Fibroblast of villous mesenchyme (primary cell): ENCODE measurements around the gene TMPRSS6. TPM values are rescaled to one million over a fixed set of nuclear protein-coding genes. Genes with fewer than 3 reads are reported as not detected.

ENCODE experiments used
- DNase-seq: peaks from one replicate; pipeline ENCODE4 v3.0.0-alpha.2; 2010; ENCODE audit warnings: low read depth
- H3K4me3 ChIP-seq: 2 replicates; pipeline ENCODE4 v1.5.1; 2011; ENCODE audit warnings: low read depth, mild to moderate bottlenecking, low read length
- CTCF ChIP-seq: IDR thresholded peaks from 2 replicates; pipeline ENCODE4 v1.5.1; 2012; ENCODE audit warnings: low read depth, mild to moderate bottlenecking, low read length; ENCODE audit not compliant: insufficient read depth
- total RNA-seq: library from RNA; depleted of rRNA; stranded (reverse); fragments of >200 nt; gene quantifications from 2 replicates; pipeline ENCODE4 v1.2.3, GENCODE V29; 2012

TMPRSS6 gene
- not detected in 2 replicates for total RNA-seq

DNA sequence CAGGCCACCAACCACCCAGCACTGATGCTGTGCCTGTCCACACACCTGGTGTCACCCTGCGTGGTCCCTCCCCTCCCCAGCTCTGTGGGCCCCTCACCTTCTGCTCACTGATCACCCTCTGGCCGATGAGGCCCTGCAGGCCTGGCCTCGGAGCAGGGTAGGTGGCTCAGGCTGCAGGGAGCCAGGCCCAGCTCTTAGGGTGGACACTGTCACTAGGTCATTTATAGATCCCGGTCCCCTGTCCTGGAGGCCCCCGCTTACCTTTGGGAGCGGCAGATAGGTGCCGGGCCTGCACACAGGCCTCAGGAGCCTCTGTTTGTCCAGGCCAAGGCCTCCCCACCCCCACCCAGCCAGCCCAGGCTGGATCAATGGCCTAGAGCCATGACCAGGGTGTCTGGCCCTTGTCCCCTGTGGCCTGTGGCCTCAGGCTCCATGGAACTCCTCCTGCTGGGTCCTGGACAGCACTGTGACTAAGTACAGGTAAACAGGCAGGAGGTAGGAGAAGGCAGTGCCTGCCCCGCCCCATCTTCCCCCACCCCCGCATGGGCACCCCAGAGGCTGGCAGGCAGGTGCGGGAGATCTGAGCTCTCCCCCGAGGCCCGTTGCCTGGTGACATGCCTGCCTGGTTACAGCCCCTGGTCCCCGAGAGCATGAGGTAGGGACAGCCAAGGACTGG, at the start of gene TMPRSS6:
Gene TMPRSS6, minus strand, starts transcription at position 472 of the 676 bp plus-strand sequence. CDS start 6,296 bp downstream, outside the sequence.
- no peak within 1 kb of the TSS for H3K4me3 ChIP-seq
- DNase-seq: no peak
- no peak for TF ChIP-seq CTCF

- no peak for DNase-seq
- H3K4me3 ChIP-seq: no peak overlapping the region
- TF ChIP-seq CTCF: no peak
These were observed 49.4 kb upstream of the TMPRSS6 start for GRCh38 chr22:37158963-37159290.

GRCh38 chr22:37157516-37158285, 48.2 kb upstream of the TMPRSS6 start:
- DNase-seq: no peak
- TF ChIP-seq CTCF: no peak
- no peak overlapping the region for H3K4me3 ChIP-seq

DNA sequence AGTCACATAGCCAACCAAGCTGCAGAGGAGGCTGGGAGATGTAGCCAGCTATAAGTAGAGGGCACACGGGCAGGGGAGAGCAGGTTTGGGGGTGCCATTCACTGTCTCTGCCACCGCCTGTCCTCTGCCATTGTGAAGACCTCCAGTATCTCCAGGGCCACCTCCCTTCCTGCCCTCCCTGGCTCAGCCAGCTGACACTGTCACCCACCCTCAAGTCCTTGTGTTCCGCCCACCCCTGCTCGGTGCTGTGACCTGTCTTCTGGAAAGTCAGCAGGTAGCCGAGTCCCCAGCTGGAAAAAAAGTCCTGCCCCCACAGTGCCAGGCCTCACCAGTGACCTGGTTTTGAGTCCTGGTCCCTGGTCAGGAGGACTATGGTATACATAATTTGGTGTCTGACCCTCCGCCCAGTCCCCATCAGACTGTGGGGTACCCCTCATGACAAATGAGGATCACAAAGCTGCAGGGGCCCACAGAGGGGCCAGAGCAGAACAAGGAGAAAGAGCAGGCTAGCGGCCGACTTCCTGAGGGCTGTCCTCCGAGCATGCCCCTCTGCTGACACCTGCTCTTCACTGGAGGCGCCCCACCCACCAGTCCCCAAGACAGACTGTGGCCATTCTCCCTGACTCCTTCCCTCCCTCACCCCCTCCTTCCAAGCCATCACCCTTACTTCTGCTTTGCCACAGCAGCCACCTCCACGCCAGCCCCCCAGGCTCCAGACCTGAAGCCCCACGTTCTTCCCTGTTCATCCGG, 47.3 kb upstream of the TMPRSS6 start:
- H3K4me3 ChIP-seq: no peak overlapping the region
- DNase-seq: no peak
- no peak for TF ChIP-seq CTCF

DNA sequence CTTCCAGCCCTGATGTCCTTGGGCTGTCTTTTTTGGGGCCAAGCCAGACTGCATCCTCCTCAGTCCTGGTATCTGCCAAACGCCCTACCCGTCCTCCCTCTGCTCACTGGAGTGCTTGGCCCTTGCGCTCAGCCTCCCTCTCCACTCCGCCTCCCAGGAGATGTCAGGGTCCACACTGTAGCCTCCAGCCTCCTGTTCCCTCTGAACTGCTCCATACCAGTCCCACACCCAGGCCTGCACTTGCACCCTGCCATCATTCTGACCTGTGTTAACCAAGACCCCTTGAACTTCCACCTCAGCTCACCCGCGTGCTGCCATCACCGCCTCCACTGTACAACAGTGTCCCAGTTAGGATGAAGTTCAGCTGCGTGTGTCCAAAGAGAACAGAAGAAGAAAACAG, 46.5 kb upstream of the TMPRSS6 start:
- no peak for DNase-seq
- no peak overlapping the region for H3K4me3 ChIP-seq
- TF ChIP-seq CTCF: no peak

DNA sequence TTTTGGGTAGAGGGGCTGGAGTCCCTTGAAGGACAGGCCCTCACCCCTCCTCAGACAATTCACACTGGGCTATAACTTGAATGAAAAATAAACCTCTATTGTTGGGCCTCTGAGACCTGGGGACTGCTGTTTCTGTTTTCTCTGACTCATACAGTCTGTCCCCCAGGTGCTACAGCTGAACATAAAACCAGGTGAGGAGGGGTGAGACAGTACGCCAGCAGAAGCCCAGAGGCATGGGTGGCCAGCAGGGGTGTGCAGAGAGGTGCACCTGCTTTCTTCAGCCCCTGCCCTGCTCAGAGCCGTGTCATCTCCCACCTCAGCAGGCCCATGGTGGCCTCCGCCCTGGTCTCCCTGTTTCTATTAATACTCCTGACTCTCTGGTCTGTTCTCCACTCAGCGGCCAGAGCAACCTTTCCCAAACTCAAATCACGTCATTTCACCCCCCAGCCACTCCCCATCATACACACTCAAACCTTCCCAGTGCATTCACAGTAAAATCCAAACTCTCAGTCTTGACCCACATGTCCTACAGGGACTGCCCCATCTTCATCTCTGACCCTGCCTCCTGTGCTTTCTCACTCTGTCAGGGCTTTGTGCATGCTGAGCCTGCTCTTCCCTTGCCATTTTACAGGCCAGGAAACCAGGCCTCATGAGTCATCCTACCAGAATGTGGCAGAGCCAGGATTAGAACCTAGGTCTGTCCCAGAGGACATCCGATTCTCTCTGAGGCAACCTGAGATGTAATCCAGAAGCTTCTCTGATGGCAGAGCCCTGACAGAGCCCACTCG, 45.6 kb upstream of the TMPRSS6 start:
- no peak for DNase-seq
- no peak for TF ChIP-seq CTCF
- H3K4me3 ChIP-seq: no peak overlapping the region
